Calu3 (cell line): ENCODE measurements around the gene CCDC3. TPM values are rescaled to one million over a fixed set of nuclear protein-coding genes. Genes with fewer than 3 reads are reported as not detected.

Experiments used
- BruUV-seq: library from RNA; stranded (reverse); fragments of 400-500 nt; replicated peaks from 2 replicates; lab custom pipeline; 2021; lab: Mats Ljungman, UMichigan
- CTCF ChIA-PET: fragments of 300-600 bp; sonication (Branson Sonifier 250); formaldehyde crosslinking; loops from one replicate; lab custom pipeline; 2022; ENCODE audit warnings: antibody characterized with exemption; lab: Charles Lee
- DNase-seq: peaks from one replicate; pipeline ENCODE4 v3.0.0; 2022
- H3K27ac Mint-ChIP-seq: one replicate; pipeline ENCODE4 v1.8.0; 2022; ENCODE audit warnings: mixed read lengths; ENCODE audit not compliant: unreplicated experiment
- H3K27me3 Mint-ChIP-seq: one replicate; pipeline ENCODE4 v1.8.0; 2022; ENCODE audit warnings: mixed read lengths; ENCODE audit not compliant: unreplicated experiment
- H3K36me3 Mint-ChIP-seq: one replicate; pipeline ENCODE4 v1.8.0; 2022; ENCODE audit warnings: mild to moderate bottlenecking, moderate library complexity, mixed read lengths; ENCODE audit not compliant: insufficient read depth, unreplicated experiment
- H3K4me1 Mint-ChIP-seq: one replicate; pipeline ENCODE4 v1.8.0; 2022; ENCODE audit warnings: mild to moderate bottlenecking, low read depth, mixed read lengths; ENCODE audit not compliant: unreplicated experiment
- H3K4me3 Mint-ChIP-seq: one replicate; pipeline ENCODE4 v1.8.0; 2022; ENCODE audit warnings: mild to moderate bottlenecking, low read depth, moderate library complexity, mixed read lengths; ENCODE audit not compliant: unreplicated experiment
- H3K9me3 Mint-ChIP-seq: one replicate; pipeline ENCODE4 v1.8.0; 2022; ENCODE audit warnings: low read depth, mixed read lengths; ENCODE audit not compliant: unreplicated experiment
- CTCF ChIP-seq: fragments of 200-600 bp; IDR thresholded peaks from one replicate; pipeline ENCODE4 v1.8.0; 2022; ENCODE audit warnings: antibody characterized with exemption; ENCODE audit not compliant: unreplicated experiment
- intact Hi-C: fragments of 100-400 bp; cut with micrococcal nuclease; formaldehyde crosslinking; loops from one replicate; pipeline ENCODE4 v1.10.0; 2022; ENCODE audit not compliant: unreplicated experiment
- total RNA-seq: library from RNA; stranded (reverse); gene quantifications from 2 replicates; pipeline ENCODE4 v1.2.3, GENCODE V29; 2022

The CCDC3 gene
- total RNA-seq, 1 experiment from 2014 or later = not detected

GRCh38 chr10:12940791-12941190, 60.7 kb downstream of the CCDC3 start:
- CTCF ChIA-PET = no interaction called here
- Mint-ChIP-seq H3K9me3 (no peaks in the 10 kb centered on the region), H3K36me3 (no peaks in the 10 kb centered on the region), H3K4me3 (no peak overlapping the region), H3K27ac (no peak overlapping the region), H3K4me1 (no peaks in the 10 kb centered on the region), H3K27me3 (peaks cover 94% of the 10 kb centered on the region)
- TF ChIP-seq CTCF = no peak
- intact Hi-C loops = no loop called here
- DNase-seq = no peak
- no TSS peak for BruUV-seq

GRCh38 chr10:12938271-12938670, 63.2 kb downstream of the CCDC3 start:
- no peaks in the 10 kb centered on the region for H3K36me3 Mint-ChIP-seq
- no peaks in the 10 kb centered on the region for H3K9me3 Mint-ChIP-seq
- TF ChIP-seq CTCF = no peak
- no peaks in the 10 kb centered on the region for H3K4me1 Mint-ChIP-seq
- BruUV-seq = no TSS peak
- intact Hi-C loops = no loop called here
- CTCF ChIA-PET = no interaction called here
- no peak for DNase-seq
- H3K27ac Mint-ChIP-seq = no peak overlapping the region
- H3K27me3 Mint-ChIP-seq = peaks cover 96% of the 10 kb centered on the region
- no peak overlapping the region for H3K4me3 Mint-ChIP-seq

- H3K36me3 Mint-ChIP-seq = no peaks in the 10 kb centered on the region
- no TSS peak for BruUV-seq
Observed at GRCh38 chr10:12937527-12937926, 64.0 kb downstream of the CCDC3 start.

GRCh38 chr10:12934777-12935176, 66.7 kb downstream of the CCDC3 start:
- CTCF ChIA-PET = interaction anchor here (0.7 kb wide), 1 partner anchor 160 kb away, joined by 5 read pairs; no protein-coding TSS in a partner anchor
- H3K4me3 Mint-ChIP-seq = no peak overlapping the region
- H3K36me3 Mint-ChIP-seq = no peaks in the 10 kb centered on the region
- H3K4me1 Mint-ChIP-seq = no peaks in the 10 kb centered on the region
- intact Hi-C loops = no loop called here
- no peak for TF ChIP-seq CTCF
- peaks cover 89% of the 10 kb centered on the region for H3K27me3 Mint-ChIP-seq
- BruUV-seq = no TSS peak
- no peak for DNase-seq
- H3K27ac Mint-ChIP-seq = no peak overlapping the region
- H3K9me3 Mint-ChIP-seq = no peaks in the 10 kb centered on the region

More at GRCh38 chr10:12937527-12937926, 64.0 kb downstream of the CCDC3 start:
- intact Hi-C loops = no loop called here
- Mint-ChIP-seq H3K27ac (no peak overlapping the region), H3K4me3 (no peak overlapping the region), H3K27me3 (peaks cover 96% of the 10 kb centered on the region), H3K9me3 (no peaks in the 10 kb centered on the region), H3K4me1 (no peaks in the 10 kb centered on the region)
- CTCF ChIA-PET = interaction anchor here (0.6 to 0.8 kb wide), 3 partner anchors 56 to 407 kb away, joined by 3 read pairs; no protein-coding TSS in a partner anchor
- DNase-seq = no peak
- TF ChIP-seq CTCF = no peak
